GM19240 (cell line): ENCODE measurements around the gene CEP295NL.
"Not testable (repeated sequence)": the region's sequence is repeated elsewhere in the genome, so short reads cannot be mapped to it uniquely, and the experiment has no call there.

Experiments used
- DNase-seq: peaks from one replicate; pipeline ENCODE4 v3.0.0; 2011; ENCODE audit warnings: low spot score; ENCODE audit not compliant: insufficient read length

CEP295NL gene

DNA sequence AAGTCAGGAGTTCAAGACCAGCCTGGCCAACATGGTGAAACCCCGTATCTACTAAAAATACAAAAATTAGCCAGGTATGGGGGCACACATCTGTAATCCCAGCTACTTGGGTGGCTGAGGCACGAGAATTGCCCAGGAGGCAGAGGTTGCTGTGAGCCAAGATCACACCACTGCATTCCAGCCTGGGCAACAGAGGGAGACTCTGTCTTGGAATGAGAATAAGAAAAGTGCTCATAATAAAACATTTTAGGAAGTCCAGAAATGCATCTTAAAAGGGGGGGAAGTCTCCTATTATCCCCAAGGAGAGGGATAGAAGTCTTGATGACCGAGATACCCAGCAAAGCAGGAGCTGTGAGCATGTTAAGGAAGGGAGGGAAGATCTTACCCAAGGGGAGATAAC is 36.0 kb downstream of the CEP295NL start:
- DNase-seq = not testable (repeated sequence)

DNA sequence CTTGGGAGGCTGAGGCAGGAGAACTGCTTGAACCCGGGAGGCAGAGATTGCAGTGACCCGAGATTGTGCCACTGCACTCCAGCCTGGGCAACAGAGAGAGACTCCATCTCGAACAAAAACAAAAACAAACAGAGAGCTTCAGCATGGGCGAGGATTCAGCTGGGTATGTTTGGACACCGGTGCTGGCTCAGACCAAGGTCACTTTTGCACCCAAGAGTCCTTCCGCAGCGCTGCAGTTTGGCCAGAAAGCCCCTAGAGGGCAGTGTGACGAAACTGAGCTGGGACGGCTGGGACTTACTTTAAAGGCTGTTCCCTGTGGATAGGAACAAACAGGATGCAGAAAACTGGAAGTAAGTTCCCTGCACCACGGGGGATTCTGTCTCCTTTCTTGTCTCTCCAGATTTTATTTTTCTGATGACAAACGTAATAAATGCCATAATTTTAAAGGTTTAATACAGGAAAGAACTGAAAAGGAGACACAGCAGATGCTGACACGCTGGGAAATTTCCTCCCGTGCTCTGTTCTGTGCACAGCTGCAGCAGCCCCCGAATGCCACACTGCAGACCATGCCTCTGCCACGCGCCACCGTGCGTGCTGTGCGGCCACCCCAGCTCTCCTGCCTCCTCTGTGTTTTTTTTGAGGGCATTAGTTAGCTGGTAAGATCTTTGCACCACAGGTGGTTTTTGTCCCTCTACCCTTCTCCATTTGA is 37.2 kb downstream of the CEP295NL start:
- peak; percentile 53 for DNase-seq

DNA sequence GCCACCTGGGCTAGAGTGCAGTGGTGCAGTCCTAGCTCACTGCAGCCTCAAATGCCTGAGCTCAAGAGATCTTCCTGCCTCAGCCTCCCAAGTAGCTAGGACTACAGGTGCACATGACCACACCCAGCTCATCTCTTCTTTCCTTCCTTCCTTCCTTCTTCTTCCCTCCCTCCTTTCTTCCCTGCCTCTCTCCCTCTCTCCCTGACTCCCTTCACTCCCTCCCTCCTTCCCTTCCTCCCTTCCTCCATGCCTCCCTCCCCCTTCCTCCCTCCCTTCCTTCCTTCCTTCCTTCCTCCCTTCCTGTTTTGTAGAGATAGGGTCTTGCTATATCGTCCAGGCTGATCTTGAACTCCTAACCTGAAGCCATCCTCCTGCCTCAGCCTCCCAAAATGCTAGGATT is 38.9 kb downstream of the CEP295NL start:
- DNase-seq = no peak

DNA sequence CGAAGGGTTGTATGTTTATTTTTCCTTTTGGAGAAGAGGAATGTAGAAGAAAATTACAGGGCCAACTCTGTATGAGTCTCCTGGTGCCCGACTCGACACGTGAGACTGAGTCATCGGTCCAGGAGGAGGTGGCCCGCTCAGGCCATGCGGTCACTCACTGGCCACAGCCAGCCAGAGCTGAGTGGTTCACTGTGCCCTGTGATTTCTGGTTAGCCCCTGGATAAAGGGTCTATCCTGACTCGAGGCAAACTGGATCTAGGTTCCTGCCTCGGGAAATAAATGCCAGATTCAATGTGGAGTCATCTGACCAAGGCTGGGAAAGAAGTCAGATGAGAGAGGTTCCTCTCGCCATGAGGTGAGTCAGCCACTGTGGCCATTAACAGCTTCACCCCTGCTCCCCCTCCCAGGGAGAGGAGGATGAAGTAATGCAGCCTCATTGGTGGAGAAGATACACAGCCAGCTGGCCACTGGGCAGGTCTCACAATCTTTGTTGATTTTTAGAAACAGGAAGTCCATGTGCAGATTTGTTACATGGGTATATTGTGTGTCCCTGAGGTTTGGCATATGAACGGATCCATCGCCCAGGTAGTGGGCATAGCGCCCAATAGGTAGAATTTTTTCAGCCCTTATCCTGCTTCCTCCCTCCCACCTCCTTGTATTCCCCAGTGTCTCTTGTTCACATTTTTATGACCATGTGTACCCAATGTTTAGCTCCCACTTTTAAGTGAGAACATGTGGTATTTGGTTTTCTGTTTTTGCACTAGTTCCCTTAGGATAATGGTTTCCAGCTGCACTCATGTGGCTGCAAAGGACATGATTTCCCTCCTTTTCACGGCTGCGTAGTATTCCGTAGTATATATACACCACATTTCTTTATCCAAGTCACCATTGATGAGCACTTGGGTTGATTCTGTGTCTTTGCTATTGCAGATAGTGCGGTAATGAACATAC is 40.7 kb downstream of the CEP295NL start:
- DNase-seq = no peak

DNA sequence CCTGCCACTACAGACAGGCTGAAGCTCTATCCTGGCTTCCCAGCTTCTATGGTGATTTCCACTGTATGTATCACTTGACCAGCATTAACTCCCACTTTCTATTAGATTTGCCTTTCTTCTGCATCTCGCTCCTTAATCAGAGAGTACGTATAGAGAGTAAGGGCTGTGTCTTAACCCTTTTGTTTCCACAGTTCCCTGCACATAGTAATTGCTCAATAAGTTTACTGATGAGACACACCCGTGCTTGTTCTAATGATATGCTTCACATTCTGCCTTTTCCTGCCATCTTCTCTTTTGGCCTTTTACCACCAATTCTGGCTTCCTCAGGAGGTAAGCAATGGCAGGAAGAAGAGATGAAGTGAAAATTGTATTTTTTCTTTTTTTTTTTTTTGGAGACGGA is 41.8 kb downstream of the CEP295NL start:
- no peak for DNase-seq

DNA sequence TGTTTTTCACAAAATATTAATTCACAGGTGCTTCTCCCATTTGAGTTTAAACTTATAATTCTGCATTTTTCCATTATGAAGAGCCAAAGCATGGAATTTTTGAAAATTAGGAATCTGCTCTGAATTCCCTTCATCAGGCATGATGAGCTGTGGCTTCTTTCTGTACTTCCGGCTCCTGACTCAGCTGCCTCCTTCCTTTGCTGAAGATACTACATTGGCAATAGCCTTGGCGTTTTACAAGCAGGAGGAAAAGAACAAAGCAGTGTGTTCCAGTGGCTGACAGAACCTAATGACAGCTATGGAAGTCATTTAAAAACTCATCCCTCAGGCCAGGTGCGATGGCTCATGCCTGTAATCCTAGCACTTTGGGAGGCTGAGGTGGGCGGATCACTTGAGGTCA is 44.0 kb downstream of the CEP295NL start:
- no peak for DNase-seq

DNA sequence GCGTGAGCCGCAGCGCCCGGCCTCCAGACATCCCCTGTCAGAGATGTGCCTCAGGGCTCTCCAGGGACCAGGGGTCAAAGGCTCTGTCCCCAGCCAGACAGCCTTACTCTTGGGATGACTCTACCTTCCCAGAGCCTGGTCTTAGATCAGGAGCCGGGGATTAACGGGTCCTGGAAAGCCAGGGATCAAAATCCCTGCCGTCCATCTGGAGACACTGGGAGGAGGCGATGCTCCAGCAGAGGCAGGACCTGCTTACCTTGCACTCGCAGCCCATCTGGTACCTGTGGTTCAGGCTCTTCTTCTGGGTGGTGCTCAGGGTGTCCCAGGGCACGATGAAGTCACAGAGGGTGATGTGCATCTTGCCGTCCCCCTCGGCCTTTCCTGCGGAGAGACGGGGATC is 45.7 kb downstream of the CEP295NL start:
- DNase-seq = no peak

DNA sequence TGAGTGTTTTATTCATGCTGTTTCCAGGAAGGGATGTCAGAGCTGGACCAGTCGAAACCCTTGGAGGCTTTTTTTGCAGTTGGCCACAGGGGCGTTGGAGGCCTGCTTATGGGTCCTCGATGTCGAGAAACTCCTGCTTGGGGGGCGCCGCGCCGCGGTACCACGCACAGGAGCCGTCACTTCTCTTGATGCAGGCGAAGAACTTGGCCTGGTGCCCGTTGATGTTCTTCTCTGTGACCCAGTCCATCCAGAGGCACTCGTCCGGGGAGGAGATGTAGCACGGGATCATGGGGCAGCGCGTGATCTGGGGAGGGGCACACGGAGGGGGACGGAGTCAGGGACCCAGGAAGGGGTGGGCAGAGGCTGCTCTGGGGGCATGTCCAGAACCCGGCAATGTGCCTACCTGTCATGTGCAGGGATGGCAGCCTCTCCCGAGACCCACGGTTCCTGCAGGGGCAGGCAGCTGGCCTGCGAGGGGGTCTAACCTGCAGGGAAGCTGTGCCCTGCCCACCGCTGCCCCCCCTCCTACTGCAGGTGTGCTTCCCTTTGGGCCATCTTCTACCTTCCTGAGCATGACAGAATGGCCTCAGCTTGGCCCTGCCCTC is 47.3 kb downstream of the CEP295NL start:
- no peak for DNase-seq

DNA sequence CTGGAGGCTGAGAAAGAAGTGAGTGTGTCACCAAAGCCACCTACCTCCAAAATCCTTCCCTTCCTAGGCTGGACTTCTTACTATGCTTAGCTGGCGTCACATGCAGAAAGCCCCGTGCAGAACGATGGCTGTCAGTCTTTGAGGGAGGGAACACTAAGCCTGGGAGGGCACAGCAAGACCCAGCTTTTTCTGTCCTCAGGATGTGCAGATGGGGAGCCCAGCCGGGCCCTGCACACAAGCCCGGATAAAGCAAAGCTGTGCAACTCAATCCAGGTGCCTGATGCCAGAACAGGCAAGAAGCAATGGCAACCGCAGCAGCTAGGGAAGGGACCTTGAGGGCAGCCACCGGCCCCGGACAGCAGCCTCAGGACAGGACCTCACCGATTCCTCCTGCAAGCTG is 48.5 kb downstream of the CEP295NL start:
- DNase-seq = no peak

DNA sequence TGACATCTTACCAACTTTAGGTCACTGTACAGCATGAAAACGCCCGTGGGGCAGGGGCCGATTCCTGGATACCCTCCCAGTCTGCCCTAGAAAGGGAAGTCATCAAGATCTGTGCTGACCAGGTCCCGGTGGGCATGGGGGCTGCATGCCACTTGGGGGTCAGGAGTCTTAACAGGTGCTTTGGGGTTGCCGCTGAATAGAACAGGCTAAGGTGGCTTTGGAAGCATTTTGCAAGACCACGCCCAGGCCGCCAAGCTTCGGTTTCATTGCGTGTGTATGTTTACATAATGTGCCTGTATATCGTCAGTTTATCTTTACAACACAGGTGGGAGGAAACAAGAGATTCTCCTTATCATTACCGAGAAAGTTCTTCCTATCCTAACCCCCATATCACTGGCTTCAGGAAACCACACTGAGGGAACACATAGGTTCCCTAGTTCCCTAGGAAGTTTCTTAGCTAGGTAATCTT is 49.0 kb downstream of the CEP295NL start:
- no peak for DNase-seq

DNA sequence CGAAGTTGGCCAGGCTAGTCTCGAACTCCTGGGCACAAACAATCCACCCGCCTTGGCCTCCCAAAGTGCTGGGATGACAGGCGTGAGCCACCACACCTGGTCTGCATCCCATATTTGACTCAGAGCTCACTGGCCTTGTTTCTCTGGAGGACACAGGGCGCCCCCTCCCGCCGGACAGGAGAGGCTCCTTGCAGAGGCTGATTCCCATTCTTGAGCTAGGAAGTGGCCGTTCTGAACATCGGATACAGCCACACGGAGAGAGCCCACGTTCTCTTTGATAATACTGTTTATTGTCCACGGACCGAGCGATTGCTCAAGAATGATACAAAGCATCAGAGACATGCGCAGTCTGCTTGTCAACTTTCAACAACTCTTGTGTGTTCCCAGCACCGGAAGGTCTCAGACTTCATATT is 50.3 kb downstream of the CEP295NL start:
- no peak for DNase-seq

DNA sequence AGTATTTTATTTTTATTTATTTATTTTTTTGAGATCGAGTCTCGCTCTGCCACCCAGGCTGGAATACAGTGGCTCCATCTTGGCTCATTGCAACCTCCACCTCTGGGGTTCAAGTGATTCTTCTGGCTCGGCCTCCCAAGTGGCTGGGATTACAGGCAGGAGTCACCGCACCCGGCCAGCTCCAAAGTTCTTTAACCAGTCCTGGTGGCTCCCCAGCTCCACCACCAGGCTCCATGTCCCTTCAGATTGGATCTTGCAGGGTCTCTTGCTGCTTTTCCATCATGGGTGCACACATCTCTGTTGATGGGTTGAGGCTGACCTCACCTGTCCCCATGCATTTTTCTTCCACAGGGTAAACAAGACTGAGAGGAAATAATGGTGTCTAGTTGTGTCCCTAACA is 54.0 kb downstream of the CEP295NL start:
- no peak for DNase-seq

DNA sequence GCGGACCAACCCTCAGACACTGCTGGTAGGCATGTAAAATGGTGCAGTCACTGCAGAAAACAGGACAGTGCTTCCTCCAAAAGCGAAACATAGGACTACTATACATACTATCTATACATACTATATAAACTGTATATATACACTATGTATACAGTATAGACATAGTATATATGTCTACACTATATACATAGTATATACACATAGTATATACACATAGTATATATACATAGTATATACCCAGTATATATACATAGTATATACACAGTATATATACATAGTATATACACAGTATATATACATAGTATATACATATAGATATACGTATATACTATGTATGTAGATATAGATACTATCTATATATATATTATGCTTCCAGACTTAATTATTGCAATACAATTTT is 55.9 kb downstream of the CEP295NL start:
- DNase-seq = no peak

DNA sequence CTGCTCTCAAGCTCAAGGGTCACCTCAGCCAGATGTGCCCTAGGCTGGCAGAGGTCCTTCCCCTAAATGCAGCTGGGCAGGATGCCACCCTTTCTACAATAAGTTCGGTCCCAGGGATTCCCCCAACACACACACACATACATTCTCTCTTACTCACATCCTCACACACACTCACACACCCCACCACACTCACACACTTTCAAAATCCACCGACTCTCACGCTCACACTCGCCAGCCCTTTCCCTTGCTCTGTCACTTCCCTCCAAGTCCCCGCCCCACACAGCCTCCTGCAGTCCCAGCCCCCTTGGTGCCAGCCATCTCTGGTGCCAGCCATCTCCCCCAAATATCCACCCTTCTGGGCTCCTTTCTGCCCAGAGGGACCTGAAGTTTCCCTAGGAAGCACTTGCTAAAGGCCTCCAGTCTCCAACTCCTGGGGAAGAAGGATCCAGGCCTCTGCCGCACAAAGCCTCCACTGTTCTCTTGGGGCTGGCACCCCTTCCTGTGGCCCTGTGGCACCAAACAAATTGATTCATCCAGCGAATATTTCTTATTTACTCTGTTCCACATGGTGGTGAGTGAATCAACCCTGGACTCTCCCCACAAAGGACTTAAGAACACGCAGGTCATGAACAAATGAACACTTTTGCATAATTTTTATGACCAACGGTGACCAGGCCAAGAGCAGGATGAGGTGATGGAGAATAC is 58.5 kb downstream of the CEP295NL start:
- no peak for DNase-seq

DNA sequence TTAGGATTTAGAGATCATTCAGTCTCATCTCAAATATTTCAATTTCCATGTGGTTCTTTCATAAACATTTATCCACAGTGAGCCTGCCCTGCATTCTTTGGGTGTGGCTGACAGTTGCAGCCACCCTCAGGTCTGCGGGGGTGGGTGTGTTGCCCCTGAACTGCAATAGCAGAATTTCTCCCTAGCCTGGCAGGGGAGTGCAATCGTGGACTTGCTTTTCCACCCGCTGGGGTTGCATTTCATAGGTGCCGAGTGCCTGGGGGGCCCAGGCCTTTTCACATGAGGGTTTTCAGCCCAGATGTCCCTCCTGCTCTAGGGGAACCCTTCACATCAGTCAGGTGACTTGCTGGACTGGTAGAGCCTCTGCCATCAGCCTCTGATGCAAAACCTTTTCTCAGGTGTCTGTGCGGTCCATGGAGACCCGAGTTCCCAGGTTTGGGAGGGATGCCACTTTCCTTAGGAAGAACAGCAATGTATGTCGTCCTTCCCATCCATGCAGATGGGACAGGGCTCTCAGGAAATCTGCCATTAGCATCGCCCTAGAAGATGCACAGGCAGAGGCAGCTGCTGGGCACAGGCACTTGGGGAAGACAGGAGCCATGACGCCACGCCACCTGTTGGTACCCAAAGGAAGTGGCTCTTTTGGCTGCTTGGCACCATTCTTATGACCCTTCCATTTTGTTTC is 60.0 kb downstream of the CEP295NL start:
- DNase-seq = peak; percentile 41

DNA sequence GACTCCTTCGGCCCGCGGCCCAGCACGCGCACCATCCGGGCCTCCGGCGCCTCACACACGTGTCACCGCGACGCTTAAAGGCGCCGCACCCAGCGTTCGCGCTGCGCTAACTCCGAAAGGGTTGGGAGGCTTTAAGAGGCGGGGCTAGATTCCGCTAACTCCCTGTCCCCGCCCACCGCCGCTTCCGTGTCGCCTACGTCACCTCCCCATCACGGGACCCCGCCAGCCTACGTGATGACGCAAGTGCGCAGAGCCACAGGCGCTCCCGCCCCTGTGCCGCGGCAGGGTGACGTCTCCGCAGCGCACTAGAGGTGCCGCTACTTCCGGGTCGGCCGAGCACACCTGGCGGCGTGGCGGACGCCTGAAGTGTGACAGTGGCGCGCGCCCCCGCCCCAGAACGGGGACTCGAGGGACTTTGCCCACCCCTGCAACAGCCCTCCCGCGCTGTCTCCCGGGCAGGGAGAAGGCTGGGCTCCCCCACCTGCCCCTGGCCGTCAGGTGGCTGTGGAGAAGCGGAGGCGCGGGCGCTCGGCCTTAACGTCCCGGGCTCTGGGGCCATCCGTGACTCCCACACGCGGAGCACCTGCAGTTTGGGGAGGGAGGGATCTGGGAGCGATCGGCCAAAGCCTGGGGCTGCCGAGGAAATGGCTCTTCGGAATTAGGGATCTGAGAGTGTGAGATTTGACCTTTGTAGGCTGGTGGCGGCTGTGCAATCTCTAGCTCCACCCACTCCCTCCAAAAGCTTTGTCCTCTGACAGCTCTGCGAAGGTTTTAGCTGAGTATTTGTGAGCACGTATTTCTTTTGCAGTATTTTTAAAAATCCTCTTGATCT is 62.0 kb downstream of the CEP295NL start, which contains the start of gene USP36:
USP36 (minus strand) TSS at position 35 of the 832 bp plus-strand sequence. CDS start 4,451 bp downstream, outside the sequence.
- DNase-seq = peak; percentile 96
